Measurements from ENCODE around the gene GNAS.

DNA sequence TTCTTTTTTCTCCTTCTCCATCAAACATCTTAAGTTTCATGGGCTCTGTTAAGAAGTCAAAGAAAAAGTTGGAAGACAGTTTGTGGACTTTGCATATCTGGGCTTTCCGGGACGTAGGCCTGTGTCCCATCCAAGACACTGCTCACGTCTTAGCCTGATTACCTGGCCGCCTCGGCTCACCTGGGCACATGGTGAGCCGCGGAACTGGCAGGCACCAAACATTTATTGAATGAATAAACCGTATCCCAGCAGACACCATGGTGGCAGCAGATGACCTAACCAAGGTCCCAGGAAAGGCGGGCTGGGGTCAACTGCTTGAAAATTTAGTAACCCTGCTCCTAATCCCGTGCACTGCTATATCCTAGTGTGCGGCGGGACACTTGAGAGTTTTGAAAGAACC is 35.6 kb downstream of the GNAS start:
- TF ChIP-seq, protein P1, sequence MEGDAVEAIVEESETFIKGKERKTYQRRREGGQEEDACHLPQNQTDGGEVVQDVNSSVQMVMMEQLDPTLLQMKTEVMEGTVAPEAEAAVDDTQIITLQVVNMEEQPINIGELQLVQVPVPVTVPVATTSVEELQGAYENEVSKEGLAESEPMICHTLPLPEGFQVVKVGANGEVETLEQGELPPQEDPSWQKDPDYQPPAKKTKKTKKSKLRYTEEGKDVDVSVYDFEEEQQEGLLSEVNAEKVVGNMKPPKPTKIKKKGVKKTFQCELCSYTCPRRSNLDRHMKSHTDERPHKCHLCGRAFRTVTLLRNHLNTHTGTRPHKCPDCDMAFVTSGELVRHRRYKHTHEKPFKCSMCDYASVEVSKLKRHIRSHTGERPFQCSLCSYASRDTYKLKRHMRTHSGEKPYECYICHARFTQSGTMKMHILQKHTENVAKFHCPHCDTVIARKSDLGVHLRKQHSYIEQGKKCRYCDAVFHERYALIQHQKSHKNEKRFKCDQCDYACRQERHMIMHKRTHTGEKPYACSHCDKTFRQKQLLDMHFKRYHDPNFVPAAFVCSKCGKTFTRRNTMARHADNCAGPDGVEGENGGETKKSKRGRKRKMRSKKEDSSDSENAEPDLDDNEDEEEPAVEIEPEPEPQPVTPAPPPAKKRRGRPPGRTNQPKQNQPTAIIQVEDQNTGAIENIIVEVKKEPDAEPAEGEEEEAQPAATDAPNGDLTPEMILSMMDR (IDR thresholded peaks at IDR 0.05 in 8 of 11, conservative IDR thresholded peaks at IDR 0.05 in 3 of 11), result no peak
- TF ChIP-seq POLR2A (IDR thresholded peaks at IDR 0.05), result no peak
